Upper lobe of left lung (tissue), 6 donors: ENCODE results near the gene ACTR5. TPM values are rescaled to one million over a fixed set of nuclear protein-coding genes. Genes with fewer than 3 reads are reported as not detected.

Source experiments
- ATAC-seq, 2 donors: fragments of 200-7000 bp; cut with Tn5 transposase; one replicate each; pipeline ENCODE4 v1.9.1; 2022; ENCODE audit warnings: mild to moderate bottlenecking in 2 of 2, moderate library complexity in 2 of 2; ENCODE audit not compliant: low FRiP score in 2 of 2
- DNase-seq, 2 donors: peaks; one replicate each; pipeline ENCODE4 v3.0.0-alpha.2; 2019 to 2020
- H3K27ac ChIP-seq, 4 donors: fragments of 200-600 bp; sonication (generic); one replicate each; pipeline ENCODE4 v1.5.1; 2016 to 2019
- H3K27me3 ChIP-seq, 4 donors: fragments of 200-600 bp; sonication (generic); one replicate each; pipeline ENCODE4 v1.5.1; 2017 to 2019
- H3K36me3 ChIP-seq, 4 donors: fragments of 200-600 bp; sonication (generic); one replicate each; pipeline ENCODE4 v1.5.1; 2016 to 2019
- H3K4me1 ChIP-seq, 4 donors: fragments of 200-600 bp; sonication (generic); one replicate each; pipeline ENCODE4 v1.5.1; 2018 to 2019
- H3K4me3 ChIP-seq, 4 donors: fragments of 200-600 bp; sonication (generic); one replicate each; pipeline ENCODE4 v1.5.1; 2017 to 2019; ENCODE audit warnings: mild to moderate bottlenecking in 2 of 4, moderate library complexity in 1 of 4
- H3K9me3 ChIP-seq, 4 donors: fragments of 200-600 bp; sonication (generic); one replicate each; pipeline ENCODE4 v1.5.1; 2018 to 2019
- EP300 ChIP-seq, 4 donors: sonication (generic); formaldehyde crosslinking; IDR thresholded peaks; one replicate each; pipeline ENCODE4 v1.5.1; 2017; ENCODE audit warnings: antibody characterized with exemption in 4 of 4, control low read depth in 2 of 4
- POLR2A ChIP-seq, 4 donors: fragments of 450-650 bp; IDR thresholded peaks; one replicate each; pipeline ENCODE4 v1.5.1; 2016 to 2017; ENCODE audit warnings: antibody characterized with exemption in 4 of 4, mild to moderate bottlenecking in 2 of 4
- POLR2AphosphoS5 ChIP-seq, 2 donors: sonication (generic); formaldehyde crosslinking; IDR thresholded peaks; one replicate each; pipeline ENCODE4 v1.5.1; 2017; ENCODE audit warnings: antibody characterized with exemption in 2 of 2
- WGBS, 2 donors: methylation state at CpG; one replicate each; pipeline ENCODE4 v1.1.5; 2017 to 2018; 5-methylcytosine and 5-hydroxymethylcytosine counted together
- total RNA-seq, 6 donors: library from RNA; depleted of rRNA in 4 of 6; stranded (reverse); fragments of >200 nt in 4 of 6; gene quantifications; one replicate each; pipeline versions ENCODE4 v1.1.0 to v1.2.1, GENCODE V29; 2016 to 2021
- TF ChIP-seq, protein P1 (sequence below), 6 experiments: fragments of 450-650 bp in 4 of 6; fragments of 200-600 bp in 2 of 6; sonication (generic) in 2 of 6; IDR thresholded peaks; one replicate each; pipeline ENCODE4 v1.5.1; 2016 to 2019; ENCODE audit warnings: antibody characterized with exemption in 6 of 6
- donor health status: DM: no; HTN: no; CAD: no; lungs with moderate emphysema.
- donor health status: DM: no; HTN: yes; CAD: no; lungs with severe emphysema.

ACTR5 gene
- 10 to 100 TPM in 1 of 6 donors, 1 to 10 TPM in 5; 7.2 to 23.0 (median 8.8) TPM for total RNA-seq

DNA sequence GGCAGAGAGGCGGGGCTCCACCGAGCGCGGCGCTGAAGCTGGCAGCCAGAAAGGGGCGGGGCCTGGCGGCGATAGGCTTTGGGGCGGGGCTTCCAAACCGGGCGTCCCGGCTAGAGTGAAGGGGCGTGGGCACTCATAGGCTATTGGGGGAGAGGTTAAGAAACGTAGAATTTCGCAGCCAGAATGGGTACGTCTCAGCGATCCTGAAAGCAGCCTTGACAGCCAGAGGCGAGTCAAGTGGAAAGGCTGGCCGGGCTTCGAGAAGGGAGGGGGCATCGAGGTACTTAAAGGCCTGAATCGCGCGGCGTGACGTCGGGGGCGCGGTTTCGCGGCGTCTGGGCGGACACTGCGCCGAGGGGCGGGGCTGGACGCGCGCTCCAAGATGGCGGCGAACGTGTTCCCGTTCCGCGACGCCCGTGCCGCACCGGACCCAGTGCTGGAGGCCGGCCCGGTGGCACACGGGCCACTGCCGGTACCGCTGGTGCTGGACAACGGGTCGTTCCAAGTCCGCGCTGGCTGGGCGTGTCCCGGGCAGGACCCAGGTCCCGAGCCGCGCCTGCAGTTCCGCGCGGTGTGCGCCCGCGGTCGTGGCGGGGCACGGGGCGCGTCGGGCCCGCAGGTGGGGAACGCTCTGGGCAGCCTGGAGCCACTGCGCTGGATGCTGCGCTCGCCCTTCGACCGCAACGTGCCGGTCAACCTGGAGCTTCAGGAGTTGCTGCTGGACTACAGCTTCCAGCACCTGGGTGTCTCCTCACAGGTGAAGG is at the start of gene ACTR5:
ACTR5 (plus strand) TSS at position 364 of the 764 bp plus-strand sequence; CDS start at position 383, 19 bp downstream.
- DNase-seq: peak; percentile 94 to 99

DNA sequence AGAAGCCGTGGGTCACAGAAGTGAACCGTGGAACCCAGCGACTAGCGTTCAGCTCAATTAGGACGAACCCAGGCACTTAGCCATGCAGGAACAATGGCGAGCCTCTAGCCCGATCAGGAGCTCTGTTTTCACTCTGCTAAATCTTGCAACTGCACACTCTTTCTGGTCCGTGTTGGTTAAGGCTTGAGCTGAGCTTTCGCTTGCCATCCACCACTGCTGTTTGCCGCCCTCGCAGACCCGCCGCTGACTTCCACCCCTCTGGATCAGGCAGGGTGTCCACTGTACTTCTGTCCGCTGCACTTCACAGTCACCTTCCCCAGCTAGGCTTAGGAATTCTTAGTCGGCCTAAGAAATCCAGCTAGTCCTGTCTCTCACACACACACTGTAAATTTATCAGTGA is 49.7 kb upstream of the ACTR5 start:
- Histone ChIP-seq H3K36me3 (no peaks in the 10 kb centered on the region), H3K4me1 (no peaks in the 10 kb centered on the region), H3K27ac (no peak overlapping the region), H3K9me3 (no peaks in the 10 kb centered on the region), H3K27me3 (no peaks in the 10 kb centered on the region), H3K4me3 (no peak overlapping the region)
- WGBS, 2 donors: 76 to 82% methylated on average over 15 of the region's 15 CpGs
- TF ChIP-seq EP300 (IDR thresholded peaks at IDR 0.05) (no peak), POLR2AphosphoS5 (IDR thresholded peaks at IDR 0.05) (no peak), POLR2A (IDR thresholded peaks at IDR 0.05) (no peak)
- TF ChIP-seq, protein P1, sequence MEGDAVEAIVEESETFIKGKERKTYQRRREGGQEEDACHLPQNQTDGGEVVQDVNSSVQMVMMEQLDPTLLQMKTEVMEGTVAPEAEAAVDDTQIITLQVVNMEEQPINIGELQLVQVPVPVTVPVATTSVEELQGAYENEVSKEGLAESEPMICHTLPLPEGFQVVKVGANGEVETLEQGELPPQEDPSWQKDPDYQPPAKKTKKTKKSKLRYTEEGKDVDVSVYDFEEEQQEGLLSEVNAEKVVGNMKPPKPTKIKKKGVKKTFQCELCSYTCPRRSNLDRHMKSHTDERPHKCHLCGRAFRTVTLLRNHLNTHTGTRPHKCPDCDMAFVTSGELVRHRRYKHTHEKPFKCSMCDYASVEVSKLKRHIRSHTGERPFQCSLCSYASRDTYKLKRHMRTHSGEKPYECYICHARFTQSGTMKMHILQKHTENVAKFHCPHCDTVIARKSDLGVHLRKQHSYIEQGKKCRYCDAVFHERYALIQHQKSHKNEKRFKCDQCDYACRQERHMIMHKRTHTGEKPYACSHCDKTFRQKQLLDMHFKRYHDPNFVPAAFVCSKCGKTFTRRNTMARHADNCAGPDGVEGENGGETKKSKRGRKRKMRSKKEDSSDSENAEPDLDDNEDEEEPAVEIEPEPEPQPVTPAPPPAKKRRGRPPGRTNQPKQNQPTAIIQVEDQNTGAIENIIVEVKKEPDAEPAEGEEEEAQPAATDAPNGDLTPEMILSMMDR (IDR thresholded peaks at IDR 0.05): no peak
- no peak for DNase-seq
- no peak for ATAC-seq

More for the DNA sequence above, at the start of gene ACTR5:
- peaks cover 0 to 17% (median 3%) of the 10 kb centered on the region in 4 donors for H3K36me3 ChIP-seq
- WGBS, 2 donors: 0% methylated on average over 16 to 29 of the region's 84 CpGs
- peak; percentile 99 for ATAC-seq
- H3K9me3 ChIP-seq: no peaks in the 10 kb centered on the region
- H3K27ac ChIP-seq: peak within 1 kb of the TSS; percentile 88 to 91 (median 90)
- no peaks in the 10 kb centered on the region for H3K27me3 ChIP-seq
- peaks cover 13 to 19% (median 14%) of the 10 kb centered on the region in 4 donors for H3K4me1 ChIP-seq
- H3K4me3 ChIP-seq: peak within 1 kb of the TSS; percentile 63 to 90 (median 84)
- TF ChIP-seq, protein P1 (IDR thresholded peaks at IDR 0.05): peak in 3 of 6 experiments; percentile 12 to 29 (median 22)
- TF ChIP-seq POLR2A (IDR thresholded peaks at IDR 0.05) (peak in 2 of 4 donors; percentile 65 to 73), EP300 (IDR thresholded peaks at IDR 0.05) (no peak), POLR2AphosphoS5 (IDR thresholded peaks at IDR 0.05) (peak; percentile 38 to 54)

DNA sequence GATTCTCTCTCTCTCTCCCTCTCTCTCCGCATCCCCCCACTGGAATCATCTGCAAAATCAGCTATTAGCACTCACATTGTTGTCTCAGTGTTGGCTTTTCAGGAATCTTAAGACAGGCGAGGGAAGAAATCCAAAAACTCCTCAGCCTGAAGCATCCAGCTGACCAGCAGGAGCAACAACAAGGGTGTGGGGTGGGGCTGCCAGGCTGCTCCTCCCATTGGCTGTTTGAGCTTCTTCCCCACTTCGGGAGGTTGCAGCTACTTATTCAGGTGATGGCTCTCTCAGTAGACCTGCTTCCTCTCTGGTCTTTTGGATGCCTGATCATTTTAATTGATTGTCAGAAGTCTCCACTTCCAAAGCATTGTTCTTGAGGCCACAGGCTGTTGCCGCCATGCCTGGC is 48.1 kb upstream of the ACTR5 start:
- H3K4me1 ChIP-seq: no peaks in the 10 kb centered on the region
- H3K27me3 ChIP-seq: no peaks in the 10 kb centered on the region
- no peak overlapping the region for H3K4me3 ChIP-seq
- H3K36me3 ChIP-seq: no peaks in the 10 kb centered on the region
- ATAC-seq (no peak), DNase-seq (no peak)
- TF ChIP-seq, protein P1 (IDR thresholded peaks at IDR 0.05): no peak
- TF ChIP-seq POLR2A (IDR thresholded peaks at IDR 0.05) (no peak), POLR2AphosphoS5 (IDR thresholded peaks at IDR 0.05) (no peak), EP300 (IDR thresholded peaks at IDR 0.05) (no peak)
- 45 to 48% methylated on average over 4 of the region's 4 CpGs for WGBS, 2 donors
- H3K9me3 ChIP-seq: no peaks in the 10 kb centered on the region
- no peak overlapping the region for H3K27ac ChIP-seq

DNA sequence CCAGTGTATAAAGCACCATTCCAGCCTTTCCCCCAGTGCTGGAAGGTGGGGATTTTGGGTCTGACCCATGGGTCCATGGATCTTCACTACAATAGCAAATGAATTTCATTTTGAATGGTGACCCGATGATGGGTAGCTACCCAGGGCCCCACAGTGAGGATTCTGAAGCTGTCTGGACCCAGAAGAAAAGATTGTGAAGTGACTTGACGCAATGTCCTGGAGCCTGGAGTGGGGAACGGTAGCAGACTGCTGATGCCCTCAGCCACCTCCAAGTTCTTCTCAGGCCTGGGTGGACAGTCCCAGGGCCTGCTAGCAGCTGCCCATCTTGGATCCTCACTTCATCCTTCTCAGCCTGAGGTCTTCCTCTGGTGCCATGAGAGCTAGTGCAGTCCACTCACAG is 47.3 kb upstream of the ACTR5 start:
- Histone ChIP-seq H3K9me3 (no peaks in the 10 kb centered on the region), H3K27ac (no peak overlapping the region), H3K4me1 (no peaks in the 10 kb centered on the region), H3K27me3 (no peaks in the 10 kb centered on the region), H3K36me3 (no peaks in the 10 kb centered on the region), H3K4me3 (no peak overlapping the region)
- TF ChIP-seq EP300 (IDR thresholded peaks at IDR 0.05): no peak
- TF ChIP-seq POLR2AphosphoS5 (IDR thresholded peaks at IDR 0.05): no peak
- TF ChIP-seq, protein P1 (IDR thresholded peaks at IDR 0.05): no peak
- TF ChIP-seq POLR2A (IDR thresholded peaks at IDR 0.05): no peak
- no peak for ATAC-seq
- 74 to 80% methylated on average over 1 to 3 of the region's 3 CpGs for WGBS, 2 donors
- no peak for DNase-seq
